SU-DHL-6 (cell line): ENCODE results near the gene ELFN2.

Experiments used
- H2AFZ ChIP-seq: fragments of 200-600 bp; sonication (generic); 2 replicates; pipeline ENCODE4 v1.6.1; 2014; ENCODE audit warnings: low read depth, mild to moderate bottlenecking, moderate library complexity, mixed read lengths, antibody characterized with exemption, low read length; ENCODE audit not compliant: severe bottlenecking
- H3F3A ChIP-seq: fragments of 200-600 bp; shearing (Covaris generic); 2 replicates; pipeline ENCODE4 v1.6.0; 2016; ENCODE audit warnings: antibody characterized with exemption, mild to moderate bottlenecking; ENCODE audit not compliant: insufficient read depth
- H3K27ac ChIP-seq: fragments of 200-600 bp; sonication (generic); 2 replicates; pipeline ENCODE4 v1.5.1; 2016; ENCODE audit warnings: low read depth, mild to moderate bottlenecking, low read length, moderate library complexity, mixed read lengths
- H3K27me3 ChIP-seq: fragments of 200-600 bp; sonication (generic), shearing (Covaris generic); 2 replicates; pipeline ENCODE4 v1.6.0; 2014; ENCODE audit warnings: mild to moderate bottlenecking, low read length
- H3K36me3 ChIP-seq: fragments of 200-600 bp; sonication (generic); 2 replicates; pipeline ENCODE4 v1.6.1; 2014; ENCODE audit warnings: mild to moderate bottlenecking, low read length, mixed read lengths
- H3K4me2 ChIP-seq: fragments of 300-600, 200-600 bp; shearing (Covaris generic), sonication (generic); 2 replicates; pipeline ENCODE4 v1.6.0; 2014; ENCODE audit warnings: low read length, low read depth, mild to moderate bottlenecking; ENCODE audit not compliant: poor library complexity, severe bottlenecking
- H3K4me3 ChIP-seq: fragments of 200-600 bp; sonication (generic); 2 replicates; pipeline ENCODE4 v1.5.1; 2014; ENCODE audit warnings: antibody characterized with exemption, low read length, mild to moderate bottlenecking, mixed read lengths; ENCODE audit not compliant: insufficient read depth, poor library complexity, severe bottlenecking
- H3K79me2 ChIP-seq: fragments of 200-600 bp; sonication (generic); 2 replicates; pipeline ENCODE4 v1.6.1; 2014; ENCODE audit warnings: mild to moderate bottlenecking, low read length, moderate library complexity; ENCODE audit not compliant: insufficient read depth
- H3K9ac ChIP-seq: fragments of 200-600 bp; sonication (generic); 2 replicates; pipeline ENCODE4 v1.7.0; 2014; ENCODE audit warnings: mild to moderate bottlenecking, low read length
- H3K9me2 ChIP-seq: fragments of 200-600 bp; sonication (generic); replicated peaks from 2 replicates; pipeline ENCODE4 v1.6.1; 2014; ENCODE audit warnings: low read length; ENCODE audit not compliant: insufficient read depth
- H3K9me3 ChIP-seq: fragments of 200-600 bp; sonication (generic); 2 replicates; pipeline ENCODE4 v1.6.1; 2014; ENCODE audit warnings: low read length, mixed read lengths; ENCODE audit not compliant: insufficient read depth
- H4K20me1 ChIP-seq: fragments of 200-600 bp; sonication (generic); 2 replicates; pipeline ENCODE4 v1.6.1; 2014; ENCODE audit warnings: low read depth, mild to moderate bottlenecking, antibody characterized with exemption, low read length, moderate library complexity, mixed read lengths
- EZH2phosphoT487 ChIP-seq: fragments of 200-600 bp; sonication (generic), shearing (Covaris generic); conservative IDR thresholded peaks from 2 replicates; pipeline ENCODE4 v1.6.1; 2018; ENCODE audit warnings: mild to moderate bottlenecking, antibody characterized with exemption, low read length, moderate library complexity, mixed read lengths
- TF ChIP-seq, protein P1 (sequence below): fragments of 200-600 bp; sonication (generic); IDR thresholded peaks from one replicate; pipeline ENCODE4 v1.5.1; 2017; ENCODE audit warnings: antibody characterized with exemption, mild to moderate bottlenecking, low read length, moderate library complexity; ENCODE audit not compliant: insufficient read depth, poor library complexity, severe bottlenecking

ELFN2 gene

DNA sequence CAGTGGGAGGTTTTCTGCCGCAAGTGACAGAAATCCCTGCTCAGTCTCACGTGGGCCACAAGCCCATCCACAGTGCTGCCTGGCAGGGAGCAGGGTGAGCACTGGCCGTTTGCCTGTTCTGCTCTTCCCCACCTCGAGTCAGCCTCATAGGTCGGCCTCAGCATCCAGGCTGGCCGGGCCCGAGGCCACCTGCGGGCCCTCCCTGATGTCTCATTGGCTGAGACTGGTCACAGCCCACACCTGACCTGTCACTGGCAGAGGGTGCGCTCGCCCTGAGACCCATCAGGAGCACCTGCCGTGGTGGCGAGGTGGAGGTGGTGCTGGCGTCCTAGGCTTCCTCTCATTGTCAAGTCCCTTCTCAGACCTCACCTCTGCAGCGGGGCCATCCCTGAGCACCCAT, 72.1 kb downstream of the ELFN2 start:
- TF ChIP-seq EZH2phosphoT487 = no peak
- TF ChIP-seq, protein P1, sequence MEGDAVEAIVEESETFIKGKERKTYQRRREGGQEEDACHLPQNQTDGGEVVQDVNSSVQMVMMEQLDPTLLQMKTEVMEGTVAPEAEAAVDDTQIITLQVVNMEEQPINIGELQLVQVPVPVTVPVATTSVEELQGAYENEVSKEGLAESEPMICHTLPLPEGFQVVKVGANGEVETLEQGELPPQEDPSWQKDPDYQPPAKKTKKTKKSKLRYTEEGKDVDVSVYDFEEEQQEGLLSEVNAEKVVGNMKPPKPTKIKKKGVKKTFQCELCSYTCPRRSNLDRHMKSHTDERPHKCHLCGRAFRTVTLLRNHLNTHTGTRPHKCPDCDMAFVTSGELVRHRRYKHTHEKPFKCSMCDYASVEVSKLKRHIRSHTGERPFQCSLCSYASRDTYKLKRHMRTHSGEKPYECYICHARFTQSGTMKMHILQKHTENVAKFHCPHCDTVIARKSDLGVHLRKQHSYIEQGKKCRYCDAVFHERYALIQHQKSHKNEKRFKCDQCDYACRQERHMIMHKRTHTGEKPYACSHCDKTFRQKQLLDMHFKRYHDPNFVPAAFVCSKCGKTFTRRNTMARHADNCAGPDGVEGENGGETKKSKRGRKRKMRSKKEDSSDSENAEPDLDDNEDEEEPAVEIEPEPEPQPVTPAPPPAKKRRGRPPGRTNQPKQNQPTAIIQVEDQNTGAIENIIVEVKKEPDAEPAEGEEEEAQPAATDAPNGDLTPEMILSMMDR = no peak
- H3K4me2 ChIP-seq = no peak overlapping the region
- no peak overlapping the region for H3K9ac ChIP-seq
- H3K27me3 ChIP-seq = no peaks in the 10 kb centered on the region
- H3K9me2 ChIP-seq = no peaks in the 10 kb centered on the region
- no peaks in the 10 kb centered on the region for H3K79me2 ChIP-seq
- no peaks in the 10 kb centered on the region for H3K9me3 ChIP-seq
- H3K36me3 ChIP-seq = no peaks in the 10 kb centered on the region
- H3F3A ChIP-seq = no peaks in the 10 kb centered on the region
- no peak overlapping the region for H3K27ac ChIP-seq
- no peak overlapping the region for H2AFZ ChIP-seq
- no peaks in the 10 kb centered on the region for H4K20me1 ChIP-seq
- H3K4me3 ChIP-seq = no peak overlapping the region

DNA sequence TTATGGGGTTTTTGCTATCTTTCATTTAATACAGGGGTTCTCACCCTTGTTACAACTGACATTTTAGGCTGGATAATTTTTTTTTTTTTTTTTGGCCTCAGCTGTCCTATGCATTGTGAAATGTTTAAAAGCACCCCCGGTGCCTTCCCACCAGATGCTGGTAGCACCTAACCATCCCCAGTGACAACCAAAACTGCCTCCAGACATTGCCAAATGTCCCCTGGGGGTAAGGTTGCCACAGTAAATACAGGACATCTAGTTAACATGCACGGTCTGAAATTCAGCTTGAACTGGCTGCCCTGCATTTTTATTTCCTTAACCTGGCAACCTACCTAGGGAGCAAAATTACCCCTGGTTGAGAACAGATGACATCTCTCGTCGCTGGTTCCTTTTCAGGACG, 72.6 kb downstream of the ELFN2 start:
- Histone ChIP-seq H3K4me3 (no peak overlapping the region), H2AFZ (no peak overlapping the region), H3K9ac (no peak overlapping the region), H3K36me3 (no peaks in the 10 kb centered on the region), H4K20me1 (no peaks in the 10 kb centered on the region), H3K9me3 (no peaks in the 10 kb centered on the region), H3F3A (no peaks in the 10 kb centered on the region), H3K9me2 (no peaks in the 10 kb centered on the region), H3K4me2 (no peak overlapping the region), H3K27ac (no peak overlapping the region), H3K27me3 (no peaks in the 10 kb centered on the region), H3K79me2 (no peaks in the 10 kb centered on the region)
- TF ChIP-seq, protein P1 = no peak
- TF ChIP-seq EZH2phosphoT487 = no peak

DNA sequence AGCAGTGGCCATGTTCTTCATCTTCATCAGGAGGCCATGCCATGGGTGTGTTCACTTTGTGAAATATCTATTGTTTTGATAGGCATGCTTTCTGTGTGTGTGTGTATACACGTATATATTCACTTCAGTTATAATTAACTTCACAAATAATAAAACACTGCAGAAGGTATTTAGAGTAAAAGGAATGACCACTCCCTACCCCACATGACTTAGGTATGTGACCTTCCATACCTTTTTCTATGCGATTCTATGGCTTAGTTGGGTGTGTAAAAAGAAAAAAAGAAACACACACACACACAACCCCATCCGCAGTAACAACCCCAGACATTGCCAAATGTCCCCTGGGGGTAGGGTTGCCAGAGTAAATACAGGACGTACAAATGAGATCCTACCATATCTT, 73.0 kb downstream of the ELFN2 start:
- H3K79me2 ChIP-seq = no peaks in the 10 kb centered on the region
- H3K36me3 ChIP-seq = no peaks in the 10 kb centered on the region
- no peaks in the 10 kb centered on the region for H3K9me2 ChIP-seq
- no peak overlapping the region for H3K9ac ChIP-seq
- no peaks in the 10 kb centered on the region for H3K9me3 ChIP-seq
- H2AFZ ChIP-seq = no peak overlapping the region
- no peak overlapping the region for H3K4me3 ChIP-seq
- H3K27me3 ChIP-seq = no peaks in the 10 kb centered on the region
- no peaks in the 10 kb centered on the region for H4K20me1 ChIP-seq
- H3K27ac ChIP-seq = no peak overlapping the region
- no peak overlapping the region for H3K4me2 ChIP-seq
- TF ChIP-seq, protein P1 = no peak
- no peak for TF ChIP-seq EZH2phosphoT487
- no peaks in the 10 kb centered on the region for H3F3A ChIP-seq

DNA sequence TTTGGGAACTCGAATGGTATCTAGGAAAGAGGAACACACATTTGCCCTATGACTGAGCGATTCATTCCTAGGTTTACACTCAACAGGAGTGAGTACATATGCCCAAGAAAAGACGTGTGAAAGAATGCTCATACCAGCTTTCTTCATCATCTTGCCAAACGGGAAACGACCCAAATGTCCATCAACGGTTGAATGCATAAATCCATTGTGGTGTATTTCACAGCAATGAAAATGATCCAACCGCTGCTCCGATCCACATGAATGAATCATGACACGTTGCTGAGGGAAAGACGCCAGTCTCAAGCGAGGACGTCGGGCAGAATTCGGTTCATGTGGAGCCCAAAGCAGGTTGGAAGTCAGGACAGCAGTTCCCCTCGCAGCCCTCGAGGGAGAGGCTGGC, 73.4 kb downstream of the ELFN2 start:
- H3K79me2 ChIP-seq = no peaks in the 10 kb centered on the region
- H3F3A ChIP-seq = no peaks in the 10 kb centered on the region
- H3K4me2 ChIP-seq = no peak overlapping the region
- no peak overlapping the region for H2AFZ ChIP-seq
- H3K9me2 ChIP-seq = no peaks in the 10 kb centered on the region
- H3K4me3 ChIP-seq = no peak overlapping the region
- H3K9me3 ChIP-seq = no peaks in the 10 kb centered on the region
- H3K27ac ChIP-seq = no peak overlapping the region
- TF ChIP-seq, protein P1 = no peak
- no peak for TF ChIP-seq EZH2phosphoT487
- H3K36me3 ChIP-seq = no peaks in the 10 kb centered on the region
- H3K9ac ChIP-seq = no peak overlapping the region
- H4K20me1 ChIP-seq = no peaks in the 10 kb centered on the region
- no peaks in the 10 kb centered on the region for H3K27me3 ChIP-seq
